ENCODE measurements around the gene PLRG1. TPM values are rescaled to one million over a fixed set of nuclear protein-coding genes. Genes with fewer than 3 reads are reported as not detected.

The PLRG1 gene
- total and polyA plus RNA-seq, 2 of the 8 experiments (the other 6 are each of a cell fraction or from before 2014, with no cell fraction given), result 63.5 to 108 TPM

- TF ChIP-seq CHD7 (IDR thresholded peaks at IDR 0.05; ENCODE audit: insufficient replicate concordance, low read length), result no peak
These were observed 23.1 kb upstream of the PLRG1 start (continued) for GRCh38 chr4:154573190-154573870.

Data from H1 (cell line).